CD4-positive, alpha-beta T cell treated with Interleukin-21 for 1 hour (primary cell): ENCODE data around the gene ICAM1.
A peak's percentile ranks its signal among the peaks of the same experiment; 100 is the strongest.

Experiments used
- DNase-seq: peaks from one replicate; pipeline ENCODE4 v3.0.0-alpha.2; 2020

The ICAM1 gene

GRCh38 chr19:10243606-10244005 is 27.3 kb upstream of the ICAM1 start:
- DNase-seq: no peak

GRCh38 chr19:10245189-10245939 is 25.6 kb upstream of the ICAM1 start:
- no peak for DNase-seq

- DNase-seq: no peak
Observed at GRCh38 chr19:10246511-10246910, 24.4 kb upstream of the ICAM1 start.

- peak; percentile 98 for DNase-seq
Observed at GRCh38 chr19:10251792-10252694, 18.9 kb upstream of the ICAM1 start, which contains the start of gene MRPL4. Gene MRPL4, plus strand, starts transcription at chr19:10252214. Its CDS starts 40 bp downstream, at chr19:10252254.

GRCh38 chr19:10252707-10253106 is 18.2 kb upstream of the ICAM1 start:
- DNase-seq: no peak

GRCh38 chr19:10254244-10254643 is 16.7 kb upstream of the ICAM1 start:
- DNase-seq: no peak

GRCh38 chr19:10255358-10255757 is 15.6 kb upstream of the ICAM1 start:
- no peak for DNase-seq

- no peak for DNase-seq
Observed at GRCh38 chr19:10256551-10256950, 14.4 kb upstream of the ICAM1 start.

- DNase-seq: no peak
Observed at GRCh38 chr19:10256970-10257615, 13.8 kb upstream of the ICAM1 start.

- DNase-seq: no peak
Observed at GRCh38 chr19:10258080-10258710, 12.7 kb upstream of the ICAM1 start.

GRCh38 chr19:10259162-10259905 is 11.6 kb upstream of the ICAM1 start:
- peak; percentile 92 for DNase-seq

GRCh38 chr19:10260141-10260584 is 10.8 kb upstream of the ICAM1 start:
- no peak for DNase-seq

- no peak for DNase-seq
Observed at GRCh38 chr19:10262771-10263170, 8.1 kb upstream of the ICAM1 start.

GRCh38 chr19:10266706-10267105 is 4.2 kb upstream of the ICAM1 start:
- no peak for DNase-seq

- no peak for DNase-seq
Observed at GRCh38 chr19:10268071-10268470, 2.8 kb upstream of the ICAM1 start.

- peak; percentile 91 for DNase-seq
Observed at GRCh38 chr19:10269333-10270179, 1.4 kb upstream of the ICAM1 start.

GRCh38 chr19:10270180-10270615 is 722 bp upstream of the ICAM1 start:
- peak; percentile 84 for DNase-seq

GRCh38 chr19:10271543-10272086 is 695 bp downstream of the ICAM1 start:
- peak; percentile 77 for DNase-seq

GRCh38 chr19:10274589-10274988 is 3.7 kb downstream of the ICAM1 start:
- no peak for DNase-seq

GRCh38 chr19:10277795-10278589 is 7.1 kb downstream of the ICAM1 start:
- no peak for DNase-seq
